ENCODE measurements around the gene SEMA4F.
A peak's percentile ranks its signal among the peaks of the same experiment; 100 is the strongest.
"Not testable (repeated sequence)": the region's sequence is repeated elsewhere in the genome, so short reads cannot be mapped to it uniquely, and the experiment has no call there.

Gene SEMA4F, protein sequence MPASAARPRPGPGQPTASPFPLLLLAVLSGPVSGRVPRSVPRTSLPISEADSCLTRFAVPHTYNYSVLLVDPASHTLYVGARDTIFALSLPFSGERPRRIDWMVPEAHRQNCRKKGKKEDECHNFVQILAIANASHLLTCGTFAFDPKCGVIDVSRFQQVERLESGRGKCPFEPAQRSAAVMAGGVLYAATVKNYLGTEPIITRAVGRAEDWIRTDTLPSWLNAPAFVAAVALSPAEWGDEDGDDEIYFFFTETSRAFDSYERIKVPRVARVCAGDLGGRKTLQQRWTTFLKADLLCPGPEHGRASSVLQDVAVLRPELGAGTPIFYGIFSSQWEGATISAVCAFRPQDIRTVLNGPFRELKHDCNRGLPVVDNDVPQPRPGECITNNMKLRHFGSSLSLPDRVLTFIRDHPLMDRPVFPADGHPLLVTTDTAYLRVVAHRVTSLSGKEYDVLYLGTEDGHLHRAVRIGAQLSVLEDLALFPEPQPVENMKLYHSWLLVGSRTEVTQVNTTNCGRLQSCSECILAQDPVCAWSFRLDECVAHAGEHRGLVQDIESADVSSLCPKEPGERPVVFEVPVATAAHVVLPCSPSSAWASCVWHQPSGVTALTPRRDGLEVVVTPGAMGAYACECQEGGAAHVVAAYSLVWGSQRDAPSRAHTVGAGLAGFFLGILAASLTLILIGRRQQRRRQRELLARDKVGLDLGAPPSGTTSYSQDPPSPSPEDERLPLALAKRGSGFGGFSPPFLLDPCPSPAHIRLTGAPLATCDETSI

DNA sequence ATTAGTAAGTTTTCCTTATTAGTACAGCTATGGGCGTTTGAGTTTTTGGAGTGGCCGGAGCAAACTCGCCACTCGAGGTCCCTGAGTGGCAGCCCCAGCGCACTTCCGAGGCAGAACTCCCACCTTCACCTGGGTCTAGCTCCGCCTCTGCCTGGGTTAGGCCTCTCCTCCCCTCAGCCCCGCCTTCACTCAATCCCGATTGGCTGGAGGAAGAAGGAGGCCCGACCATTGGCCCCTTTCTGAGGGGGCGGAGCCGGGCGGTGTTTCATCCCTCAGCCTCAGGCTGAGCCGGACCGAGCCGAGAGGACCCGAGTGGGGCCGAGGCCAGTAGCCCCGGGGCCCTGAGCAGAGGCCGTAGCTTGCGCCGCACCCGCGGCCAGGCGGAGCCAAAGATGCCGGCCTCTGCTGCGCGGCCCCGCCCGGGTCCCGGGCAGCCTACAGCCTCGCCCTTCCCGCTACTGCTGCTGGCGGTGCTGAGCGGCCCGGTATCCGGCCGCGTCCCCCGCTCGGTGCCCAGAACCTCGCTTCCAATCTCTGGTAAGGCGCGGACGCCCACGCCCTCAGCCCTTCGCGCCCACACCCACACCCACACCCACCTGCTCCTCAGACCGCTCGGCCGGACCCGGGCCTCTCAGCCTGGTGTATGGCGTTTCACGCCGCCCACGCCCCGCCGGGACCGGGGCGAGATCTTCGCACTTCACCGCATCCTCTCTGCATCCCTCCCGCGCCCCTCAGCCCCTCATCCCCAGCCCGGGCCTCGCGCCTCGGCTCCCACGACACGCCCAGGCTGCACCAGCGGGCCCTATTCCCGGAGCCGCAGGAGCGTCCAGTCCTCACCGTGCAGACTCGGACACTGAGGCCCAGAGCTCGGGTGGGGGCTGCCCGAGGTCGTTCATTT, at the start of gene SEMA4F:
Gene SEMA4F (plus strand): TSS at position 263 of the 898 bp plus-strand sequence. CDS start 130 bp downstream, at position 393.
- peak; percentile 93 for DNase-seq

DNA sequence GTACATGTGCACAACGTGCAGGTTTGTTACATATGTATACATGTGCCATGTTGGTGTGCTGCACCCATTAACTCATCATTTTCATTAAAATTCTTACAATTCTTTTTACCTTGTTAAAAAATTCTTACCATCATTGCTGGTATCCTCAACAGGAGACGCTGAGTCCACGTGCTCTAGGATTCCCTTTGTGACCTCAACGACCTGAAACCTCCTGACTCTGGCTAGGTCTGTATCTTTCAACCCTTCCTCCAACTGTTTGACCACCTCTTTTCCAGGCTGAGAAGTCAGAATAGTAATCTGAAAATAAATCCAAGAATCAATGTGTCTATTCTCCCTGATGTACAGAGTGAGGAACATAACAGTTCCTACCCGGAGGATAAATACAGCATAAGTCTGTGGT, 47.1 kb upstream of the SEMA4F start:
- no peak for DNase-seq

DNA sequence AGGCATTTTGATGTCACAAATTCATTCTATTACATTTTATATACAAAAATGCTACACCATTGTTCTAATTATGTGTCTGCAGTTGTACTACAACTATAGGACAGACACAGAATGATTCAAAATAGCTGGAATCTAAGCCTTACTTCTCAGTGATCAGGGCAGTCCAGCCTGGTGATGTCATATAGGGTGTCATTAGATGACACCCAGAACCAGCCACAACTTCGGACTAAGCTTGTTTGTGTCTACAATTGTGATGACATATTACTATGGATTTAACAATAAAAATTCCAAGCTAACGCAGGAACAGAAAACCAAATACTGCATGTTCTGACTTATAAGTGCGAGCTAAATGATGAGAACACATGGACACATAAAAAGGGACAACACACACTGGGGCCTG, 36.9 kb upstream of the SEMA4F start:
- no peak for DNase-seq

DNA sequence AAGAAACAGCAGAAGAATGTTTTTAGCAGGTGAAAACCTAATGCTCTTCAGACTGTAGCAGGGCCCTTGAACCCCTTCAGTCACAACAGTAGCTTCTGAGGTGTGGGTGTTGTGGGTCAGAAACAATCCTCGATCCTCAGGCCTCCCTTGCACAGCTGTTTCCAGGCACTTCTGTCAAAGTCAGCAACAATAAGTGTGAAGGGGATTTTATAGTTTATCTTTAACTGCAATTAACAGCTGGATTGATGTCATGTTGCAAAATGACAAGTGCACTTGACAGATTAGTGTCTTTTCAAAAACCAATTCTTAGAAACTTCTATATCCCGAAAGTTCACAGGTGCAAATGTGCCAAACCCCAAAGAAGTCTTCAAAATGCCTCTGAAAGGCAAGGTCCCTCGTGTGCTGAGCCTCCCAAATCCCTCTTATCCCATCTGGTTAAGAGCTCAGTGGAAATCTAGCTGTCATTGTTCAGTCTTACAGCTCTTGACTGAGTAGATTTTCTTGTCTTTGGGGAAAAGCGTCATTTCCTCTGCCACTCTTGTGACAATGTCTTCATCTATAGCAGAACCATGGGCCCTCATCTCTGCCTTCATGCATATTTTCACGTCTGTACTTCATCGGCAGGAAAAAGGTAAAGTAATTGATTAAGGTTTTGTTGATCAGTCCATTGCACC, 35.5 kb upstream of the SEMA4F start:
- DNase-seq: no peak

DNA sequence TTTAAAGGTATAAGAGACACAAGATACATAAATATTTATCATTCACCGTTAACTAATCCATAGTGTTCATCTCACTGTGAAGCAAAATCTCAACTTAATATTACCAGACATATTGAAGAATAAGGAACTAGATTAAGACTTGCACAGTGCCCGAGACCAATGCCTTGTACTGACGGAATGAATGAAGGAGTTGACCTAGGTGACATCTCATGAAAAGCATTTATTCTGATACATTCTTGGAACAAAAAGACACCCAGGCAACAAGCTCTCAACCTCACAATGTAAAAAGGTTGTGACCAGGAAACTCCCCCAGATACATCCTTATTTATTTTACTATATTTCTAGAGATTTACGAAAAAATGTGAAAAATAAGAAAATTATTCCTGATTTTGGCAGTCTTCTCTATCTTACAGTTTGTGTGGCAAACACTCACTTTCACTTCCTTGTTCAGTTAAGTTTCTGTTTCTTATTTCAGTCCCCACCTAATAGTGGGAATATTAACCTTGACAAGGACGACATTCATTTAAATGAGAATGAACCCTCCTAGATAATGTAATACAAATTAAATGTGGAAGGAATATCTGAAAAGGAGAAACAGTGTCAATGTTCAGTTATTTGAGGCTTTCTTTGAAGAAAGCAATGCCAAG, 34.3 kb upstream of the SEMA4F start:
- no peak for DNase-seq

DNA sequence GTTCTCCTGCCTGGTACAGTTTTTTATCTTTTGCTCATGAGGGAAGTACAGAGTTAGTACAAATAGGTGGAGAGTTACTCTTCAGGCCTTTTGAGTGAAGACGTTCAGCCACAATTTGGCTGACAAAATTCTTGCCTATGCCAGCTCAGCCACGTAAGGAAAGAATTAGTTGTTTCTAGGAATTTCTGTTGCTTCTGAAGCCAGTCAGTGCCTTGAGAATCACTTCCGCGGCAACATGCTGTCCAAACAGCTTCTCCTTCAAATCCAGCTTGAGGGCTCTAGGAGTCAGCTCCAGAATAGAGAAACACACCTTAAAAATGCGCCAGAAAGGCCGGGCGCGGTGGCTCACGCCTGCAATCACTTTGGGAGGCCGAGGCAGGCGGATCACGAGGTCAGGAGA, 33.4 kb upstream of the SEMA4F start:
- DNase-seq: no peak

DNA sequence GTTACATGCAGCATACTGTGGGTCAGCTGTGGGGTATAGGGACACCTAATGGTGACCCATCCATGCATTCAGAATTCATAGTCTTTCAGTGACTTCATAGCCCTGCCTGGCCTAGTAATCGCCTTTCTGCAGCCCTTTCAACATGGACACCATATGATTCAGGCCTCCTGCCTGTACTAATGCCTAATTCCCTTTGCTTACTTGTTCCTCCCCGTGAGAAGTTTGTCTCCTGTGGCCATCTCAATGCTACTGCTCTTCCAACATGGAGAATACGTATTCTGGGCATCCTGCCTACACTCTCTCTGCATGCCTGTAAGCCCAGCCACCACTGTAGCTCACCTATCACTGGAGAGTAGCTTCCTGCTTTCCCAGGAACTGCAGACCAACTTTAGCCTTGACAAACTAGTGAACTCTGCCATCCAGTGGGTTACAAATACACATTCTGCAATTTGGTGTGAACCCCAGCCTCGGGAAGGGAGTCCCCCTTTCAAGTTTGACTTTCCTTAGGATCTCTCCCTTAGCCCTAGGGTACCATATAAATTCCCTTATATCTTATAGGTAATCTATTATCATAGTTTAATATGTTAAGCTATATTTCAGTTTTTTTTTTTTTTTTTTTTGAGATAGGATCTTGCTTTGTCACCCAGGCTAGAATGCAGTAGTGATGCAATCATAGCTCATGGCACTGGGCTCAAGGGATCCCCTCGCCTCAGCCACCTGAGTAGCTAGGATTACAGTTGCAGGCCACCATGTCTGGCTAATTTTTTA, 28.2 kb upstream of the SEMA4F start:
- no peak for DNase-seq

DNA sequence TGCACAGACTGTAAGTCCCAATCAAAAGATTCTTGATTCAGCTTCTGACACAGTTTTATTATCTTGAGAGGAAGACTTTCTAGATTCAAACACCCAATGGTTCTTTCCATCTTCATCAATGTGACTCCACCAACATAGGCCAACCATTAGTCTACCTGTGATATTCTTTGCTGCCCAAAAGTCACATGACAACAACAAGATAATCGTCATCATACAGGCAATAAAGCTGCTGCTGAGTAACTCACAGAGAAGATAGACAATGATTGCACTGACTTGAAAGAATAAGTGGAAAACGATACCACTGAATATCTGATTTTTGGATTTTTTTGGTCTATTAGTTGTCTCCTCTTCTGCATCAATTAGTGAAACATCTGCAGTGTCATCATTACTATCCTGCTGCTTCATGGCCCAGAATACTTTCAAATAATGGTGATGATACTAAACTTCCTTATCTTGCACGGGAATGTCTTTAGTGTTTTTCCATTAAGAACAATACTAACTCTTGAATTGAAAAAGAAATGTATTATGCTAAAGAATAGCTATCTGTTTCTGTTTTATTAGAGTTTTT, 25.4 kb upstream of the SEMA4F start:
- DNase-seq: no peak

DNA sequence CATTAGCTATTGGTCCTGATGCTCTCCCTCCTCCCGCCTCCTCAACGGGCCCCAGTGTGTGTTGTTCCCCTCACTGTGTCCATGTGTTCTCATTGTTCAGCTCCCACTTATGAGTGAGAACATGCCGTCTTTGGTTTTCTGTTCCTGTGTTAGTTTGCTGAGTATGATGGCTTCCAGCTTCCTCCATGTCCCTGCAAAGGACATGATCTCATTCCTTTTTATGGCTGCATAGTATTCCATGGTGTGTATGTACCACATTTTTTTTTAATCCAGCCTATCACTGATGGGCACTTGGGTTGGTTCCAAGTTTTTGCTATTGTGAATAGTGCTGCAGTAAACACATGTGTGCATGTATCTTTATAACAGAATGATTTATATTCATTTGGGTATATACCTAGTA, 23.6 kb upstream of the SEMA4F start:
- DNase-seq: not testable (repeated sequence)

DNA sequence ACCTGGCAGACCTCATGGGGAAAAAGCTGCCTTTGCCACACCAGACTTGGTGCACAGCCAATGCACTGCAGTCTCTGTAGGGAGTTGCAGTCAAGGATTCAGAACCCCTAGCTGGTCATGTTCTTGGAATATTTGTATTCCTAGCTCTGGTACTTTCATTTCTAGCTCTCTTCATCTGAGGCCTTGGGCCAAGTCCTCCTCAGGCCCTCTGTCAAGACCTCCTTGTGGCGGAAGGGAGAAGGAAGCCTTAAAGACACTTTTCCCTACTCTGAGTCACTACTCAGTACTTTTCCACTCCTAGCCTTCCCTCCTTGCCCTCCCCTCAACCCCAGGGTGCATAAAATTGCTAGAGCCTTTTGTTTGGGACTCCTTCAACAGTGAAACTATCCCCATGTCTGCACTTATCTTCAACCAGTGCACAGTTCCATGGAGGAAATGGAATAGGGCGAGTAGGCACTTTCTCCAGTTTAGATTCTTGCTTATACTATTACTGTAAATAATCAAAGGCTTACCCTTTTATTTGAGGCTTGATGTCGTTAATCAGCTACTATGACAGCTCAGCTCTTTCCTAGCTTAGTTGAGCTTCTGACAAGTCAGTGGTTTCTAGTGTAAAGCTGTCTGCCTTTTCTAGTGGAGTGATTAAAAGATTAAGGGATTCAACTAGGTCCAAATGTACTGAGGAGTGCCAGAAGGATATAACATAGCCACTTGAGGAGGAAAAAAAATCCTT, 21.7 kb upstream of the SEMA4F start:
- DNase-seq: no peak

DNA sequence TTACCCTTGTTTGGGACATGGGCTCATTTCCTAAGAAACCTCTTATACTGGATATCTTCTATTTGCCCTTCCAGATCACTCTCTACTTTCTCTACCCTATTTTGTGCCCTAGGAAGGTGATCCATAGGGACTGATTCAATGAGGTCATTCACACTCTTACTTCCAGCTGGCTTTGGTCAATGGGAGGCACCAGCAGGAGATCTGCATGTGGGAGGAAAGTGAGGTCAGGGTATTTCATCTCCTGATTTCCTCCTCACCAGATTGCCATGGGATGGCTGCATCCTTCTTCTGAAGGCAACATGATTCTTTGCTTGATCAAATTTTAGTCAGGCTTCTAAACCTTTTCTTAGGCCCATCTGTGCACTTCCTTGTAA, 21.1 kb upstream of the SEMA4F start:
- no peak for DNase-seq

DNA sequence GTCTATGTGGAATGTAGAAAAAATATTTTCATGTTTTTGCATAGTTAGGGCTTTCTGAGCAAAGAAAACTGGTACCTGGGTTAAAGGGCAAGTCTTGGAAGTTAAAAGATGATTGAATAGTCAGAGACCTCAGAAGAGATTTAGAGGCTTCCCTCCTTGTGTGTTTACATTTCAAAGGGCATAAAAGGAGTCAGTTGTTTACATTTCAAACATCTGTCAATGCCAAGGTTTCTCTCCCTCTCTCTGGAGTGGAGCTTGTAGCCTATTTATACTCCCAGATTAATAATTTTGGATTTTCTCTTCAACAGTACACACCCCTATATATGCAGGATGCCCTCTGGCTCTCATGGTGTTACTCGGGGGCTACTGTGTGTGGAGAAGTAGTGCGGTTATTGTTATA, 14.5 kb upstream of the SEMA4F start:
- DNase-seq: no peak

DNA sequence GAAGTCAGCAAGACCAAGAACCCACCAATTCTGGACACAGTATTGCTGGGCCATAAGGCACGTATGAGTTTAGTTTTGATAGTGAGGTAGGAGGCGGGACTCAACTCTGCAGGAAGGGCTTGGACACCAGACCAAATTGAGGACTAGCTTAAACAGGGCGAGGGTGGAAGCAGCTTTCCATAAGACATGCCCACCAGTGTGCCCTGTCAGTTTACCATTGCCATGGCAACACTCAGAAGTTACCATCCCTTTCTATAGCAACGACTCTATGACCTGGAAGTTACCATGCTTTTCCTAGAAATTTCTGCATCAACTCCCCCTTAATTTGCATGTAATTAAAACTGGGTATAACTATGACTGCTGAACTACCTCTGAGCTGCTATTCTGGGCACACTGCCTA, 8.7 kb upstream of the SEMA4F start:
- DNase-seq: no peak

DNA sequence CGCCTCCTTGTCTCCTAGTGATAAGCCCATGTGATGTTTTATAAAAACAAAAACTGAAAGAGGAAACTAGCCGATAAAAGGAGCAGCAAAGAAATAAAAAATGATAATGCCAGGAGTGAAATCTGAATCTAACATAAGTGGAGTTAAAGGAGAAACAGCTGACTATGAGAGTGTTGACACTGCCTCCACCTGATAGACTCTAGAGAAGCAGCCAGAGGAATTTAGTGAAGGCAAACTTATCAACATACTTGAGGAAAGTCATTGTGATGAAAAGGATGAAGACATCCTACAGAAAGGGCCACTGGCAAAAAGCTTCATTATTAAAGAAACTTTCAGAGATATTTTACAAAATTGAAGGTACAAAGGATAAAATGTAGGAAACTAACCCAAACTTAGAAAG, 7.8 kb upstream of the SEMA4F start:
- DNase-seq: no peak

DNA sequence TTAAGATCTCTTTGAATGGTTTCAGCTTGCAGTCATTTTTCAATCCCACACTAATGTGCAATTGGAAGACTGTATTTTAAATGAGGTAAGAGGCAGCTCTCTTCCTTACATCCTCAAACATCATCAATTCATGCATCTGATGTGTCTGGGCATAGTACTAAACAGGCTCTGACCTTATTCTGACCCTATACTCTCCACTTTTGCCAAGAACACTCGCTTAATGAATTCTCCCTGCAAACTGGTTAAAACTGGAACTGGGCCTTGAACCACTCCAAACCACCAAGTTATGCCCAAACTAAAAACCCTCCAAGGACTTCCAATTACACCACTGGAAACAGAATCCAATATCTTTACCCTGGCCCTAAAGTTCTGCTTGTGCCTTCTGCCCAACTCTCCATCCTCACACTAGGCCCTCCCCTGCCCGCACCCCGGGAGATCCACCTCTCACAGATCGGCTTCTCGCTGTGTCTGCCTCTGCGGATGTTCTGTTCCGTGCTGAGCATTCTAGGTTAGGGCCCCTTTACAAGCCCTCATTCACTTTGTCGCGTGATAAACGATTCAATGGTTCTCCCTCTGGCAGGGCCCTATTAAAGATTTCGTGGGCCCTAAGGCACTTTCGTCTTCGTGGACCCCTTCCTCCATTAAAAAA, 7.1 kb upstream of the SEMA4F start:
- no peak for DNase-seq

DNA sequence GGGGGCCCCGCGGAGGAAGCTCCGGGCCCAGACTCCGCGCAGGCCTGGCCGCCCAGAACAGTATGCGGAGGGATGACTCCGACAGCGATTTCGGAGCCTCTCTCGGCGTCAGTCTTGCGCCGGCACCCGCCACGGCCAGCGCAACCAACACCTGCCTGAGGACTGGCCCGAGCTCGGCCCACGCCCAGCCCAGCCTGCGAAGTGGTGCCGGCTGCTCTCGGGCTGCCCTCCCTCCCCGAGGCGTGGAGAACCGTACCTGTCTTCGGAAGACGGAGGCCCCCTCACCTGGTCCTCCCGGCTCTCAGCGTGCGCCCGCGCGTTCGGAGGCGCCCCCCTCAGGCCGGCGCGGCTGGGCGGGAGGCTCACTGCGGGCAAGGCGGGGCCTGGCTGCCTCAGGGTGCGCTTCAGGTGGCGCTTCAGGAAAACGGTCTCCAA, 6.0 kb upstream of the SEMA4F start, which contains the start of gene M1AP:
Gene M1AP (minus strand): TSS at position 322 of the 435 bp plus-strand sequence. CDS start 8,055 bp downstream, outside the sequence.
- DNase-seq: peak; percentile 9

DNA sequence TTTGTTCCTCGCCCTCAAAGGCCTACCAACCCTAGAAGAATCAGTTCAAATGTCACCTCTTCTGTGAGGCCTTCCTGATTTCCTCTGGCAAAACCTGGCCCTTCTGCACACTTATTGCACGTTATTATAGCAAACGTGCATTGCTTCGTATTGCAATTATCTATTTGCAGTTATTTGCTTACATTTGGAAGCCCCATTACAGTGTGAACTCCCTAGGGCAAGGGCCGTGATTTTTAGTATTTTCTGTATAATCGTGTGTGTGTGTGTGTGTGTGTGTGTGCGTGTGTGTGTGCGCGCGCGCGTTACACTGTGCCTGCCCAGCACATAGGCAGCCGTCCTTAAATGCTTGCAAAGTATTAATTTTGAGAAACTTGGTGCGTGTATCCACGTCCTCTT, 460 bp upstream of the SEMA4F start:
- DNase-seq: no peak

DNA sequence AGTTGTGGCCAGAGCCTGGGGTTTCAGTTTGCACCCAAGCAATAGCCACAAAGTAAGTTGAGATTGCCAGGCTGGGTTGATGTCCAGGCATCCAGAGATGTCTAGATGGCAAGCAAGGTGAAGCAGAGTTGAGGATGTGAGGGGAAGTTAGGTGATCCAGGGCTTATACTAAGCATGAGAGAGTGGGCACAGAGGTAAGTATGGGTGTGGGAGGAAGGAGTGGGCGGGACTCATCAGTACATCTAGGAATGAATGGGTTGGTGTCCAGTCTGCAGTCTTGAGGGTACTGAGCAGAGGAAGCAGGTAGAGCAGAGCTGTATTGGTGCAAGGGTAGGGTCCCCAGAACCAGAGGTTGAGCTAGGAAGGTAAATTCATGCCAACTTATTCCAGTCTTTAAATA, 1.5 kb downstream of the SEMA4F start:
- no peak for DNase-seq

DNA sequence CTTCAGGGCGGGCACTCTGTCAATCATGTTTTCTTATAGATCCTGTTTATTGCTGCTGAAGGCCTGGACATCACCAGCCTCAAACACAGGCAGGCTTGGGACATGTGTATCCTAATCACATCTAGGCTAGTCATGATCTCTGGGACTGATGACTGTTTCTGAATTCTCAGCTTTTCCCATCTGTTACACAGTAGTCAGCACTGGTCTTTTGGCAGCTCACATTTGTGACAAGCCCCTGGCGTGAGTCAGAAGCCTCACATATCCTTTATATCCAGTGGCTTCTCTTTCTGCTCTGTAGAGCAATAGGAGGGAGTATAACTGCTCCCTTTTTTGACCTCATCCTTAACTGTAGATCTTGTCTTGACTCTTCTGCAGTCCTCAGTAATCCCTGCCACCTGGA, 4.5 kb downstream of the SEMA4F start:
- no peak for DNase-seq

DNA sequence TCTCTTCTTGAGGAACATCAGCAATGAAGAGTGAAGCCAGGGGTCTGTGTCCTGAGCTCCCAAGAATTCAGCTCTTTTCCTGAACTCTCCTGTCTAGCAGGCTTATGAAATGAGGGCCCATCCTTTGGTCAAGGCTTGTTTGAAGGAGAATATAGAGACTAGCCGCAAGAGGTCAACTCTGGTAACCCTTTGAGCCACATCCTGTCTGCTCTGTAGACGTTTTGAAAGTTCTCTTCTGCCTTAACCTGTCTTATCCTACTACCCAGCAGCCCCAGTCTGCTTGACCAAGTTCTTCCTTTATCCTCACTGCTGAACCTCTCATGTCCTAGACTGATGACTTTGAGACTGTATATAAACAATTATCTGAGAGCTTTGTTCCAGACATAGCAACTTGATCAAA, 5.4 kb downstream of the SEMA4F start:
- no peak for DNase-seq

Data from stimulated activated CD4-positive, alpha-beta T cell treated with anti-CD3 and anti-CD28 coated beads, Interleukin-4, amount 100 ng/mL, for 1 hour (primary cell).